K562 (cell line): ENCODE data around the gene TRIP10. TPM values are rescaled to one million over a fixed set of nuclear protein-coding genes. Genes with fewer than 3 reads are reported as not detected.

Experiments
- CBFB ChIP-seq: sonication (generic); formaldehyde crosslinking; IDR thresholded peaks from 2 replicates; pipeline ENCODE4 v1.4.0; 2020; ENCODE audit warnings: mild to moderate bottlenecking, missing genetic modification reagents
- ZNF407 ChIP-seq: fragments of 450-650 bp; IDR thresholded peaks from 2 replicates; pipeline ENCODE4 v1.6.1; 2016; ENCODE audit warnings: low read depth
- polyA plus RNA-seq, 8 experiments: library from polyadenylated mRNA; depleted of rRNA in 4 of 8; stranded (reverse) in 5 of 8; unstranded in 3 of 8; fragments of >200 nt; fragmentation: Nextera tagmentation in 2 of 8; fragmentation: Illumina TruSeq in 1 of 8; extraction: Ambion mirVana in 2 of 8; extraction: Trizol in 1 of 8; gene quantifications; 2 replicates each; pipeline versions ENCODE4 v1.2.1 to v1.2.3, GENCODE V29; 2011 to 2014; ENCODE audit warnings: inconsistent platforms in 1 of 8, missing spikeins in 1 of 8
- total RNA-seq, 7 experiments: library from RNA; depleted of rRNA in 6 of 7; stranded (reverse); fragments of >200 nt in 6 of 7; fragmentation: Illumina TruSeq in 2 of 7; extraction: Trizol in 2 of 7; gene quantifications; 2 replicates each; pipeline versions ENCODE4 v1.2.1 to v1.2.3, GENCODE V29; 2011 to 2021; ENCODE audit warnings: low replicate concordance in 1 of 7

TRIP10 gene
- total and polyA plus RNA-seq, 9 of the 15 experiments (the other 6 are each of a cell fraction or from before 2014, with no cell fraction given): 1.2 to 66.8 (median 36.1) TPM

GRCh38 chr19:6778386-6778785 is 38.9 kb downstream of the TRIP10 start (continued):
- TF ChIP-seq ZNF407 (no peak), CBFB (CRISPR knock-in tag) (no peak)
